Inferior parietal cortex (tissue), 1 donor: ENCODE data around the gene TLE1.
"Not testable (repeated sequence)": the region's sequence is repeated elsewhere in the genome, so short reads cannot be mapped to it uniquely, and the experiment has no call there.

Experiments used
- DNase-seq: peaks from one replicate; pipeline ENCODE4 v3.0.0-alpha.2; 2016; ENCODE audit errors: extremely low spot score

TLE1 gene

GRCh38 chr9:81653240-81653639 lies 36.1 kb downstream of the TLE1 start:
- DNase-seq, result no peak

GRCh38 chr9:81652058-81652687 lies 37.2 kb downstream of the TLE1 start:
- no peak for DNase-seq

- no peak for DNase-seq
These were observed 38.5 kb downstream of the TLE1 start for GRCh38 chr9:81650586-81651515.

GRCh38 chr9:81649475-81650240 lies 39.7 kb downstream of the TLE1 start:
- no peak for DNase-seq

- no peak for DNase-seq
These were observed 40.5 kb downstream of the TLE1 start for GRCh38 chr9:81648891-81649290.

GRCh38 chr9:81646337-81646736 lies 43.0 kb downstream of the TLE1 start:
- no peak for DNase-seq

GRCh38 chr9:81644513-81644912 lies 44.8 kb downstream of the TLE1 start:
- not testable (repeated sequence) for DNase-seq

- no peak for DNase-seq
These were observed 52.1 kb downstream of the TLE1 start for GRCh38 chr9:81637276-81637675.

GRCh38 chr9:81636255-81636599 lies 53.1 kb downstream of the TLE1 start:
- DNase-seq, result no peak

GRCh38 chr9:81635521-81636254 lies 53.7 kb downstream of the TLE1 start:
- no peak for DNase-seq

GRCh38 chr9:81634915-81635516 lies 54.3 kb downstream of the TLE1 start:
- DNase-seq, result no peak

GRCh38 chr9:81633952-81634854 lies 55.1 kb downstream of the TLE1 start:
- DNase-seq, result no peak

- no peak for DNase-seq
These were observed 56.7 kb downstream of the TLE1 start for GRCh38 chr9:81632599-81632998.

GRCh38 chr9:81631218-81631745 lies 58.1 kb downstream of the TLE1 start:
- no peak for DNase-seq

- no peak for DNase-seq
These were observed 59.9 kb downstream of the TLE1 start for GRCh38 chr9:81629440-81629839.

- no peak for DNase-seq
These were observed 60.5 kb downstream of the TLE1 start for GRCh38 chr9:81628897-81629296.

GRCh38 chr9:81627481-81627880 lies 61.9 kb downstream of the TLE1 start:
- no peak for DNase-seq

GRCh38 chr9:81626511-81626910 lies 62.8 kb downstream of the TLE1 start:
- DNase-seq, result no peak

GRCh38 chr9:81625969-81626368 lies 63.4 kb downstream of the TLE1 start:
- DNase-seq, result no peak

GRCh38 chr9:81623778-81624177 lies 65.6 kb downstream of the TLE1 start:
- no peak for DNase-seq
